ENCODE results near the gene TRMT1. TPM values are rescaled to one million over a fixed set of nuclear protein-coding genes. Genes with fewer than 3 reads are reported as not detected.

Gene TRMT1
- polyA plus RNA-seq, 3 donors = 14.5 to 94.7 (median 14.5) TPM

DNA sequence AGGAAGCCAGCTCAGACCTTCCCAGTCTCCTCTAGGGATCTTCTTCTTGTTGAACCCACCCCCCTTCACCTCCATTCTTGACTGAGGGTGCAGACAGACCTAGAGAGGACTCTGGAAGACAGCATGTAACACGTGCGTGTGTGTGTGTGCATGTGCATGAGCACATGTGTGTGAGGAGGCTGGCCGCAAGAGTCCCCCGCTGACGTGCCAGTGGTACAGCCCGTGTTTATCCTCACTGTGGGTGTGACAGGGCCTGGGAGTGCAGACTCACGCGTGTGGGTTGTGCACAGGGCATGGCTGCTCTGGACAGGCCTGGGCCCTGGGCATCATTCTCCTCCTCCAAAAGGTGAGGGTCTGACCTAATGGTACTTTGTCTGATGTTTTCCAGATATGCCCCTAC lies 40.2 kb downstream of the TRMT1 start:
- peaks cover 8 to 13% of the 10 kb centered on the region in 2 donors for H3K4me1 ChIP-seq (ENCODE audit: control insufficient read depth in 1 of 2, insufficient read depth in 2 of 2, low read length in 2 of 2)
- H3K4me2 ChIP-seq (replicated peaks; ENCODE audit: extremely low read depth, low read length, poor library complexity, severe bottlenecking) = no peak overlapping the region
- WGBS (ENCODE audit: insufficient coverage) = 95% methylated on average over 8 of the region's 8 CpGs
- H3K9me3 ChIP-seq (replicated peaks in 1 of 2; ENCODE audit: control insufficient read depth in 1 of 2, insufficient read depth in 1 of 2, low read length in 2 of 2) = no peaks in the 10 kb centered on the region
- no peaks in the 10 kb centered on the region for H3K36me3 ChIP-seq (replicated peaks in 1 of 2; ENCODE audit: control insufficient read depth in 1 of 2, insufficient read depth in 2 of 2, low read length in 2 of 2)
- no peaks in the 10 kb centered on the region for H3K27me3 ChIP-seq (ENCODE audit: control insufficient read depth in 2 of 2, insufficient read depth in 2 of 2, low read length in 2 of 2)
- Mint-ChIP-seq H3K9me3 (no peaks in the 10 kb centered on the region), H3K27ac (no peak overlapping the region), H3K4me3 (no peak overlapping the region), H3K36me3 (peaks cover 4 to 6% of the 10 kb centered on the region in 2 donors), H3K27me3 (ENCODE audit: low read depth in 3 of 3) (peaks cover 0 to 4% (median 3%) of the 10 kb centered on the region in 3 donors), H3K4me1 (peaks cover 13% of the 10 kb centered on the region)
- H3K27ac ChIP-seq (ENCODE audit: low read depth in 1 of 2, low read length in 2 of 2) = no peak overlapping the region
- intact Hi-C loops (cut with micrococcal nuclease) = no loop called here
- H3K4me3 ChIP-seq (replicated peaks in 1 of 3; ENCODE audit: low read depth in 2 of 3, low read length in 3 of 3) = no peak overlapping the region
- H4K20me1 ChIP-seq (ENCODE audit: insufficient read depth, low read length) = no peaks in the 10 kb centered on the region
- H2AFZ ChIP-seq (ENCODE audit: insufficient read depth, low read depth, low read length, poor library complexity, severe bottlenecking) = no peak overlapping the region
- H3K9ac ChIP-seq (ENCODE audit: insufficient read depth, low read length, poor library complexity, severe bottlenecking) = no peak overlapping the region
- TF ChIP-seq, protein P1, sequence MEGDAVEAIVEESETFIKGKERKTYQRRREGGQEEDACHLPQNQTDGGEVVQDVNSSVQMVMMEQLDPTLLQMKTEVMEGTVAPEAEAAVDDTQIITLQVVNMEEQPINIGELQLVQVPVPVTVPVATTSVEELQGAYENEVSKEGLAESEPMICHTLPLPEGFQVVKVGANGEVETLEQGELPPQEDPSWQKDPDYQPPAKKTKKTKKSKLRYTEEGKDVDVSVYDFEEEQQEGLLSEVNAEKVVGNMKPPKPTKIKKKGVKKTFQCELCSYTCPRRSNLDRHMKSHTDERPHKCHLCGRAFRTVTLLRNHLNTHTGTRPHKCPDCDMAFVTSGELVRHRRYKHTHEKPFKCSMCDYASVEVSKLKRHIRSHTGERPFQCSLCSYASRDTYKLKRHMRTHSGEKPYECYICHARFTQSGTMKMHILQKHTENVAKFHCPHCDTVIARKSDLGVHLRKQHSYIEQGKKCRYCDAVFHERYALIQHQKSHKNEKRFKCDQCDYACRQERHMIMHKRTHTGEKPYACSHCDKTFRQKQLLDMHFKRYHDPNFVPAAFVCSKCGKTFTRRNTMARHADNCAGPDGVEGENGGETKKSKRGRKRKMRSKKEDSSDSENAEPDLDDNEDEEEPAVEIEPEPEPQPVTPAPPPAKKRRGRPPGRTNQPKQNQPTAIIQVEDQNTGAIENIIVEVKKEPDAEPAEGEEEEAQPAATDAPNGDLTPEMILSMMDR (IDR thresholded peaks at IDR 0.05) = no peak
- H3K79me2 ChIP-seq (ENCODE audit: insufficient read depth, low read length) = no peaks in the 10 kb centered on the region
- no peak for DNase-seq

GRCh38 chr19:13074378-13074777 lies 42.2 kb downstream of the TRMT1 start:
- H4K20me1 ChIP-seq (ENCODE audit: insufficient read depth, low read length) = no peaks in the 10 kb centered on the region
- H3K27ac ChIP-seq (ENCODE audit: low read depth in 1 of 2, low read length in 2 of 2) = no peak overlapping the region
- no peak overlapping the region for H3K9ac ChIP-seq (ENCODE audit: insufficient read depth, low read length, poor library complexity, severe bottlenecking)
- no peak overlapping the region for H3K27ac Mint-ChIP-seq
- H3K4me1 Mint-ChIP-seq = peaks cover 8% of the 10 kb centered on the region
- H3K4me1 ChIP-seq (ENCODE audit: control insufficient read depth in 1 of 2, insufficient read depth in 2 of 2, low read length in 2 of 2) = peaks cover 5 to 9% of the 10 kb centered on the region in 2 donors
- peaks cover 4 to 6% of the 10 kb centered on the region in 2 donors for H3K36me3 Mint-ChIP-seq
- H3K9me3 ChIP-seq (replicated peaks in 1 of 2; ENCODE audit: control insufficient read depth in 1 of 2, insufficient read depth in 1 of 2, low read length in 2 of 2) = no peaks in the 10 kb centered on the region
- H3K4me3 Mint-ChIP-seq = no peak overlapping the region
- peaks cover 0 to 7% (median 1%) of the 10 kb centered on the region in 3 donors for H3K27me3 Mint-ChIP-seq (ENCODE audit: low read depth in 3 of 3)
- H3K9me3 Mint-ChIP-seq = no peaks in the 10 kb centered on the region
- TF ChIP-seq, protein P1 (IDR thresholded peaks at IDR 0.05) = no peak
- intact Hi-C loops (cut with micrococcal nuclease) = no loop called here
- H3K4me2 ChIP-seq (replicated peaks; ENCODE audit: extremely low read depth, low read length, poor library complexity, severe bottlenecking) = no peak overlapping the region
- H3K27me3 ChIP-seq (ENCODE audit: control insufficient read depth in 2 of 2, insufficient read depth in 2 of 2, low read length in 2 of 2) = no peaks in the 10 kb centered on the region
- no peaks in the 10 kb centered on the region for H3K79me2 ChIP-seq (ENCODE audit: insufficient read depth, low read length)
- no peak overlapping the region for H3K4me3 ChIP-seq (replicated peaks in 1 of 3; ENCODE audit: low read depth in 2 of 3, low read length in 3 of 3)
- 100% methylated on average over 2 of the region's 4 CpGs for WGBS (ENCODE audit: insufficient coverage)
- DNase-seq = no peak
- no peak overlapping the region for H2AFZ ChIP-seq (ENCODE audit: insufficient read depth, low read depth, low read length, poor library complexity, severe bottlenecking)
- no peaks in the 10 kb centered on the region for H3K36me3 ChIP-seq (replicated peaks in 1 of 2; ENCODE audit: control insufficient read depth in 1 of 2, insufficient read depth in 2 of 2, low read length in 2 of 2)

All from CD14-positive monocyte (primary cell).